ENCODE measurements around the gene SCN5A. TPM values are rescaled to one million over a fixed set of nuclear protein-coding genes. Genes with fewer than 3 reads are reported as not detected.

Gene SCN5A
- total and polyA plus RNA-seq, 2 experiments from 2014 or later: 10.2 to 10.6 TPM

GRCh38 chr3:38645601-38646000, 3.9 kb downstream of the SCN5A start:
- Mint-ChIP-seq H3K36me3 (ENCODE audit: low read depth) (no peaks in the 10 kb centered on the region), H3K4me3 (no peak overlapping the region), H3K9me3 (no peaks in the 10 kb centered on the region), H3K27ac (no peak overlapping the region), H3K4me1 (peaks cover 15% of the 10 kb centered on the region), H3K27me3 (ENCODE audit: insufficient read depth, low read depth, poor library complexity) (no peaks in the 10 kb centered on the region)
- TF ChIP-seq JUNB (IDR thresholded peaks at IDR 0.05; ENCODE audit: unreplicated experiment): no peak
- no peak for TF ChIP-seq STAT1 (IDR thresholded peaks at IDR 0.05; ENCODE audit: unreplicated experiment)
- TF ChIP-seq EZH2 (IDR thresholded peaks at IDR 0.05; ENCODE audit: low read depth, unreplicated experiment): no peak
- TF ChIP-seq, protein P1, sequence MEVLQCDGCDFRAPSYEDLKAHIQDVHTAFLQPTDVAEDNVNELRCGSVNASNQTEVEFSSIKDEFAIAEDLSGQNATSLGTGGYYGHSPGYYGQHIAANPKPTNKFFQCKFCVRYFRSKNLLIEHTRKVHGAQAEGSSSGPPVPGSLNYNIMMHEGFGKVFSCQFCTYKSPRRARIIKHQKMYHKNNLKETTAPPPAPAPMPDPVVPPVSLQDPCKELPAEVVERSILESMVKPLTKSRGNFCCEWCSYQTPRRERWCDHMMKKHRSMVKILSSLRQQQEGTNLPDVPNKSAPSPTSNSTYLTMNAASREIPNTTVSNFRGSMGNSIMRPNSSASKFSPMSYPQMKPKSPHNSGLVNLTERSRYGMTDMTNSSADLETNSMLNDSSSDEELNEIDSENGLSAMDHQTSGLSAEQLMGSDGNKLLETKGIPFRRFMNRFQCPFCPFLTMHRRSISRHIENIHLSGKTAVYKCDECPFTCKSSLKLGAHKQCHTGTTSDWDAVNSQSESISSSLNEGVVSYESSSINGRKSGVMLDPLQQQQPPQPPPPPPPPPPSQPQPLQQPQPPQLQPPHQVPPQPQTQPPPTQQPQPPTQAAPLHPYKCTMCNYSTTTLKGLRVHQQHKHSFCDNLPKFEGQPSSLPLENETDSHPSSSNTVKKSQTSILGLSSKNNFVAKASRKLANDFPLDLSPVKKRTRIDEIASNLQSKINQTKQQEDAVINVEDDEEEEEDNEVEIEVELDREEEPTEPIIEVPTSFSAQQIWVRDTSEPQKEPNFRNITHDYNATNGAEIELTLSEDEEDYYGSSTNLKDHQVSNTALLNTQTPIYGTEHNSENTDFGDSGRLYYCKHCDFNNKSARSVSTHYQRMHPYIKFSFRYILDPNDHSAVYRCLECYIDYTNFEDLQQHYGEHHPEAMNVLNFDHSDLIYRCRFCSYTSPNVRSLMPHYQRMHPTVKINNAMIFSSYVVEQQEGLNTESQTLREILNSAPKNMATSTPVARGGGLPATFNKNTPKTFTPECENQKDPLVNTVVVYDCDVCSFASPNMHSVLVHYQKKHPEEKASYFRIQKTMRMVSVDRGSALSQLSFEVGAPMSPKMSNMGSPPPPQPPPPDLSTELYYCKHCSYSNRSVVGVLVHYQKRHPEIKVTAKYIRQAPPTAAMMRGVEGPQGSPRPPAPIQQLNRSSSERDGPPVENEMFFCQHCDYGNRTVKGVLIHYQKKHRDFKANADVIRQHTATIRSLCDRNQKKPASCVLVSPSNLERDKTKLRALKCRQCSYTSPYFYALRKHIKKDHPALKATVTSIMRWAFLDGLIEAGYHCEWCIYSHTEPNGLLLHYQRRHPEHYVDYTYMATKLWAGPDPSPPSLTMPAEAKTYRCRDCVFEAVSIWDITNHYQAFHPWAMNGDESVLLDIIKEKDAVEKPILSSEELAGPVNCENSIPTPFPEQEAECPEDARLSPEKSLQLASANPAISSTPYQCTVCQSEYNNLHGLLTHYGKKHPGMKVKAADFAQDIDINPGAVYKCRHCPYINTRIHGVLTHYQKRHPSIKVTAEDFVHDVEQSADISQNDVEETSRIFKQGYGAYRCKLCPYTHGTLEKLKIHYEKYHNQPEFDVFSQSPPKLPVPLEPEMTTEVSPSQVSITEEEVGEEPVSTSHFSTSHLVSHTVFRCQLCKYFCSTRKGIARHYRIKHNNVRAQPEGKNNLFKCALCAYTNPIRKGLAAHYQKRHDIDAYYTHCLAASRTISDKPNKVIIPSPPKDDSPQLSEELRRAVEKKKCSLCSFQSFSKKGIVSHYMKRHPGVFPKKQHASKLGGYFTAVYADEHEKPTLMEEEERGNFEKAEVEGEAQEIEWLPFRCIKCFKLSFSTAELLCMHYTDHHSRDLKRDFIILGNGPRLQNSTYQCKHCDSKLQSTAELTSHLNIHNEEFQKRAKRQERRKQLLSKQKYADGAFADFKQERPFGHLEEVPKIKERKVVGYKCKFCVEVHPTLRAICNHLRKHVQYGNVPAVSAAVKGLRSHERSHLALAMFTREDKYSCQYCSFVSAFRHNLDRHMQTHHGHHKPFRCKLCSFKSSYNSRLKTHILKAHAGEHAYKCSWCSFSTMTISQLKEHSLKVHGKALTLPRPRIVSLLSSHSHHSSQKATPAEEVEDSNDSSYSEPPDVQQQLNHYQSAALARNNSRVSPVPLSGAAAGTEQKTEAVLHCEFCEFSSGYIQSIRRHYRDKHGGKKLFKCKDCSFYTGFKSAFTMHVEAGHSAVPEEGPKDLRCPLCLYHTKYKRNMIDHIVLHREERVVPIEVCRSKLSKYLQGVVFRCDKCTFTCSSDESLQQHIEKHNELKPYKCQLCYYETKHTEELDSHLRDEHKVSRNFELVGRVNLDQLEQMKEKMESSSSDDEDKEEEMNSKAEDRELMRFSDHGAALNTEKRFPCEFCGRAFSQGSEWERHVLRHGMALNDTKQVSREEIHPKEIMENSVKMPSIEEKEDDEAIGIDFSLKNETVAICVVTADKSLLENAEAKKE (CRISPR knock-in tag; IDR thresholded peaks at IDR 0.05): no peak
- no peak for TF ChIP-seq CTCF (conservative IDR thresholded peaks at IDR 0.05; ENCODE audit: low read depth in 2 of 2)
- no peak for TF ChIP-seq REST (IDR thresholded peaks at IDR 0.05; ENCODE audit: unreplicated experiment)
- TF ChIP-seq NANOG (IDR thresholded peaks at IDR 0.05; ENCODE audit: borderline replicate concordance): no peak
- TF ChIP-seq ZNF114 (CRISPR knock-in tag; IDR thresholded peaks at IDR 0.05): no peak
- no peak for TF ChIP-seq CREB1 (CRISPR knock-in tag; IDR thresholded peaks at IDR 0.05; ENCODE audit: low read depth)
- TF ChIP-seq POLR2AphosphoS5 (IDR thresholded peaks at IDR 0.05; ENCODE audit: low read depth): no peak
- TF ChIP-seq ETS1 (IDR thresholded peaks at IDR 0.05): no peak
- no peak for TF ChIP-seq ZNF331 (CRISPR knock-in tag; IDR thresholded peaks at IDR 0.05; ENCODE audit: low read depth)
- no peak for TF ChIP-seq EZH2phosphoT487 (IDR thresholded peaks at IDR 0.05; ENCODE audit: unreplicated experiment)
- no peaks in the 10 kb centered on the region for H3K36me3 ChIP-seq (ENCODE audit: insufficient read depth)
- peaks cover 27% of the 10 kb centered on the region for H3K27me3 ChIP-seq (ENCODE audit: insufficient read depth)
- no peak overlapping the region for H3K27ac ChIP-seq (ENCODE audit: low read depth)
- H3K4me1 ChIP-seq (ENCODE audit: insufficient read depth): peaks cover 16% of the 10 kb centered on the region; the same call in 1 of the 2 replicates
- no peak overlapping the region for H2AFZ ChIP-seq
- H3K4me3 ChIP-seq: no peak overlapping the region
- ATAC-seq (no peak), DNase-seq (ENCODE audit: low spot score) (no peak)
- H3K79me2 ChIP-seq (replicated peaks; ENCODE audit: insufficient read depth): peaks cover 5% of the 10 kb centered on the region; the same call in 1 of the 2 replicates
- H3K9me2 ChIP-seq (ENCODE audit: insufficient read depth): no peaks in the 10 kb centered on the region
- H3K4me2 ChIP-seq: no peak overlapping the region
- no peaks in the 10 kb centered on the region for H3F3A ChIP-seq (replicated peaks; ENCODE audit: low read depth)
- H4K20me1 ChIP-seq (replicated peaks; ENCODE audit: insufficient read depth): peaks cover 8% of the 10 kb centered on the region
